ENCODE results near the gene TTF2.

Gene TTF2

DNA sequence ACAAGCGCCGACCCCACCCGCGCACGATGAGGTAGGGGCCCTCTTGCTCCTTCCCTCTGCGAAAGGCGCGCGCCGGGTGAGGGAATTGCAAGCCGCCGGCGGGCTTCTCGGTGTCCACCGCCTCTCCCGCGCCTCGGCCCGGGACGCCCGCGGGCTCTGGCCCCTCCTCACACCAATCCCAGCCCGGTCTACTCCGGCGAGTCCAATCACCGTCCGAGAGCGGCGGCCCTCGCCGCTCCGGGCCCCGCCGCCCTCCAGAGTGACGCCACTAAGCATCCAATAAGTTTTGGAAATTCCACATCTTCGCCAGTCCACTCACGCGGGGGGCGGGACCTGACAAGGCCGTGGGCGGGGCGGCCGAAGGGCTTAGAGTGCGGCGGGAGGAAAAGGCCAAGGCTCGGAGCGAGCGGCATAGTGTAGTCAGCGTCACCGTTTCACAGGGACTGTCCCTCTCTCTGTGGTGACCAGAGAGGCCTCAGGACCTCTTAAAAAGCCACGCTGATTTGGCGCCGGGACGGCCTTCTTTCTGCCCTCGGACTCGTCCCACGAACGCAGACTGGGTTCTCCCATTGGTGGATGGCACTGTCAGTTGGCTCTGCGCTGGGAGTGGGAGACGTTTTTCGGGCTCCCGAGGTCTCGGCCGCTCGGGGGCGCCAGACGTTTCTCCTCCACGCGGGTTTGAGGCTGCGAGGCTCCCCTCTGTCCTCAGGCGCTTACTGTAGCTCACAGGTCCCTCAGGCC lies 61.6 kb downstream of the TTF2 start, which contains the start of gene TRIM45:
TSS of gene TRIM45 (minus strand) at position 161 of the 741 bp plus-strand sequence. CDS start 548 bp downstream, outside the sequence.
- Histone ChIP-seq H3K9me3 (ENCODE audit: low read length) (no peaks in the 10 kb centered on the region), H3K4me1 (ENCODE audit: insufficient read depth, low read length) (peaks cover 12% of the 10 kb centered on the region), H3K4me3 (ENCODE audit: low read length) (peak within 1 kb of the TSS; percentile 60), H2AFZ (ENCODE audit: low read depth, low read length) (peak within 1 kb of the TSS; percentile 20), H3K36me3 (ENCODE audit: insufficient read depth, low read length) (peaks cover 19% of the 10 kb centered on the region), H3K27me3 (ENCODE audit: insufficient read depth, low read length) (no peaks in the 10 kb centered on the region)

DNA sequence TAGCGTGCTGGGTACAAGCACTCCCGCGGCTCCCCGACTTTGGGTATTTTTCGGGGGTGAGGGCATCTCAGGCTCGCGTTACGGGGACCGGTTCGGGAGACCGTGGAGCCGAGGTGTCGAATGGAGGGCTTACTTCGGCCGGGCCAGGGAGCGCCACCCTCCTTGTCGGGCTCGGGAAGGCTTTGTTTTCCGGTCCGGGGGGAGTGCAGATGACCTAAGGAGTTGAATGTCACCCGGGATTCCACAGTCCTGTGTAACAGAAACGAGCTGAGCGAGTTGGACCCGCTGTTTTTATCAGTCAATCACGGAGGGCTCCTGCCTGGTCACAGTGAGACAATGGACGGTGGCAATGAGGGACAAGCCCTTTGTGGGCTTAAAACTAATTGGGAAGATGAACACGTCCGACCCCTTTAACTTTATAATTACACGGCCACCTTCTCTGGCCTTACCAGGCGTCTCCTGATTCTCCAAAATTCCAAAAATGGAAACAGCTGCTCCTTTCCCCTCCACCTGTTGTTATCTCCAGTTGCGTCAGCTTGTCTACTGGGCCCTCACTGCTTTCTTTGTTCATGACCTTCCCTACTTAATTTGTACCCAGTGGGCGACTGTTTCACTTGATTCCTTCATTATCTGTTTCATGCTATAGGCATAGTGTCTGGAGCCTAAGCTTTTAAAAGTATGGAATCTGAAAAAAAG lies 62.4 kb downstream of the TTF2 start:
- Histone ChIP-seq H3K36me3 (ENCODE audit: insufficient read depth, low read length) (peaks cover 14% of the 10 kb centered on the region), H2AFZ (ENCODE audit: low read depth, low read length) (peak overlapping the region; percentile 20), H3K27me3 (ENCODE audit: insufficient read depth, low read length) (no peaks in the 10 kb centered on the region), H3K4me1 (ENCODE audit: insufficient read depth, low read length) (peaks cover 12% of the 10 kb centered on the region), H3K4me3 (ENCODE audit: low read length) (peak overlapping the region; percentile 60), H3K9me3 (ENCODE audit: low read length) (no peaks in the 10 kb centered on the region)

DNA sequence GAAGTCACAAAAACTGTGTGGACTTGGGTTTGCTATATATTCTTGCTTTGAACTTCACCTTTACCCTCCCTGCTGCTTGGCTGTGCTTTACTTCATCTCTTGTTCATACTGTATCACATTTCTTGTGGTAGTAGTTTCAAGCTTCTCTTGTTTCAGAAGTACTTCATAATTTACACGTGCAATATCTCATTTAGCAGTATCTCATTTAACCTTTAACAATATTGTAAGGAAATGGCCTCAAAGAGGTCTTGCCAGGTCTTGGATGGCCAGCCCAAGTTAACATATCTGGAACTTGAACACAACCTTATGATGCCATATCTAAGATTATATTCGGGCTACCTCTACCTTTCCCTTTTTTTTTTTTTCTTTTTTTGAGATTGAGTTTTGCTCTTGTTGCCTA lies 63.1 kb downstream of the TTF2 start:
- Histone ChIP-seq H3K4me3 (ENCODE audit: low read length) (no peak overlapping the region), H3K4me1 (ENCODE audit: insufficient read depth, low read length) (peaks cover 15% of the 10 kb centered on the region), H3K36me3 (ENCODE audit: insufficient read depth, low read length) (peaks cover 6% of the 10 kb centered on the region), H3K9me3 (ENCODE audit: low read length) (no peaks in the 10 kb centered on the region), H2AFZ (ENCODE audit: low read depth, low read length) (no peak overlapping the region), H3K27me3 (ENCODE audit: insufficient read depth, low read length) (no peaks in the 10 kb centered on the region)

DNA sequence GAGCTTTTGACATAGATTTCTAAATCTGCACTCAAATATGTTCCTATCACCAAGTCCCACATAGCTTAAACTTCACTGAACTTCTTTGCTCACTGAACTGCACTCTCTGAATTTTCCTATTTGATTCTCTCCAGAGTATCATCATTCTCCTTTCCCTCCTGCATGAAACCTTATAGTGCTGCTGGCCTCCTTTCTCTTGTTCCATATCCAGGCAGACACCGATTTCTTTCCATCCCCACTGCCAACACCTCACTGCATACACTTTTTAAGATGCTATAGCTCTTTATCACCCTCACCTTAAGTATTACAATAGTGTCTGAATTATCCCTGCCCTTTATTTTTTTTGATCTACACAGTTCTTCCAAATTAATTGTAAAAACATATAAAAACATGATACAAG lies 64.5 kb downstream of the TTF2 start:
- Histone ChIP-seq H3K9me3 (ENCODE audit: low read length) (no peaks in the 10 kb centered on the region), H3K4me3 (ENCODE audit: low read length) (no peak overlapping the region), H3K4me1 (ENCODE audit: insufficient read depth, low read length) (peaks cover 20% of the 10 kb centered on the region), H3K36me3 (ENCODE audit: insufficient read depth, low read length) (no peaks in the 10 kb centered on the region), H3K27me3 (ENCODE audit: insufficient read depth, low read length) (no peaks in the 10 kb centered on the region), H2AFZ (ENCODE audit: low read depth, low read length) (no peak overlapping the region)

DNA sequence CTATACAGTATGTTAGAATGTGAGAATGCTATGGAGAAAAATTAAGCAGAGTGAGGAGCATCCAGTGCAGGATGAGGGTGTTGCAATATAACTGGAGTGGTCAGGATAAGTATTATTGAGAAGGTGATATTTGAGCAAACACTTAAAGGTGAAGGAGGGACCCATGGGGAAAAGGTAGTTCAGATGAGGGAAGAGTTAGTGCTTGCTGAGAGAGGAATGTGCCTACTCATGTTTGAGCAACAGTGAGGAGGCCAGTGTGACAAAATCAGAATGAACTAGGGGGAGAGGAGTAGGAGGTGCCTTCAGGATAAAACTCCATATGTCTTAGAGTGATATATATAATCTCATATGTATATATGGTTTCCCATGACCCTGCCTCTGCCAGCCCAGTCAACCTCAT lies 67.7 kb downstream of the TTF2 start:
- Histone ChIP-seq H3K4me3 (ENCODE audit: low read length) (no peak overlapping the region), H3K9me3 (ENCODE audit: low read length) (no peaks in the 10 kb centered on the region), H3K4me1 (ENCODE audit: insufficient read depth, low read length) (peaks cover 8% of the 10 kb centered on the region), H3K36me3 (ENCODE audit: insufficient read depth, low read length) (no peaks in the 10 kb centered on the region), H2AFZ (ENCODE audit: low read depth, low read length) (peak overlapping the region; percentile 87), H3K27me3 (ENCODE audit: insufficient read depth, low read length) (no peaks in the 10 kb centered on the region)

DNA sequence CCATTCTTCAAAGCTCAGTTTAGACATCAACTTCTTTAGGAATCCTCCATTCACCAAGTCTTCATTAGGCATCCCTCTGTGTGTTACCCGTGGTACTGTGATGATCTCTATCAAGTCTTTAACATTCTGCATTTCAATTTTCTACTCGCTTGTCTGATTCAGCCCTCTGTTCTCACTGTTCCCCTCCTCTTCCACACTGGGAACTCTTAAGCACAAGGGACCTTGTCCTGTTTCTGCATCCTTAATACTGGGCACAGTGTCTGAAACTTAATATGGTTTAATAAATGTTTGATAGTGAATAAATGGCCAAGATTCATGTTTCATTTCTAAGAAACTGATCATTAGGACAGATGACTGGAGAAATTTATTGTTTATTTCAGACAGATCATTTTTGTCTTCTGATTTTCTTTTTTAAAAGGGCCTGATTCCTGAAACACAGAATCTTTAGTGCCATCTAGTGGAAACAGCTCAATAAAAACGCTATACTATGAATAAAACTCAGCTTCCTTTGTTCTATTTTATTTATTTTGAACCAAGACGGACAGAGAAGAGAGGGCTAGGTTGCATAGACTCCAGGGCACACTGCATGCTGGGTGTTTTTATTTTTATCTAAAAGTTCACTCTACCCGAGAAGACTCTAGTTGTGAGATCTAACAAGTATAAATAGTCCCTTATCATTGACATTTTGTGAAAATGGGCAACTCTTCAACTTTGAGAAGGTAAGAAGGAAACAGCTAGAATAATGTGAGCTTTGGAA lies 68.4 kb downstream of the TTF2 start:
- Histone ChIP-seq H3K9me3 (ENCODE audit: low read length) (no peaks in the 10 kb centered on the region), H2AFZ (ENCODE audit: low read depth, low read length) (peak overlapping the region; percentile 87), H3K27me3 (ENCODE audit: insufficient read depth, low read length) (no peaks in the 10 kb centered on the region), H3K4me1 (ENCODE audit: insufficient read depth, low read length) (peaks cover 8% of the 10 kb centered on the region), H3K4me3 (ENCODE audit: low read length) (no peak overlapping the region), H3K36me3 (ENCODE audit: insufficient read depth, low read length) (no peaks in the 10 kb centered on the region)

DNA sequence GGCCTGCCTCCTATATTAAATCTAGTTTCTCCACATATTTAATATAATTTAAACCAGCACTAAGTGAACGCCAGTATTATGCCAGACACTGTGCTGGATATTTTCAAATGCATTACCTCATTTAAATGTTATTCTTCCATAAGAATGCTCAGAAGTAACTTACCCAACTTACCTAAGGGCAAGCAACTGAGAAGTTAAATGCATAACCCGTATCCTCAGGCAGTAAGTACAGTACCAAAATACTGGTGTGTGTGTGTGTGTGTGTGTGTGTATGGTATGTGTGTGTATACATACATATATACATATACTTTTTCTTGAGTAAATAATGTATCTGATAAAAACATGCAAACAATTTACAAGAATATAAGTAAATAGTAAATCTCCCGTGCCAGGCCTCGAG lies 70.4 kb downstream of the TTF2 start:
- H2AFZ ChIP-seq (ENCODE audit: low read depth, low read length): no peak overlapping the region
- H3K4me3 ChIP-seq (ENCODE audit: low read length): no peak overlapping the region
- H3K27me3 ChIP-seq (ENCODE audit: insufficient read depth, low read length): no peaks in the 10 kb centered on the region
- peaks cover 17% of the 10 kb centered on the region for H3K4me1 ChIP-seq (ENCODE audit: insufficient read depth, low read length)
- no peaks in the 10 kb centered on the region for H3K36me3 ChIP-seq (ENCODE audit: insufficient read depth, low read length)
- H3K9me3 ChIP-seq (ENCODE audit: low read length): no peaks in the 10 kb centered on the region

DNA sequence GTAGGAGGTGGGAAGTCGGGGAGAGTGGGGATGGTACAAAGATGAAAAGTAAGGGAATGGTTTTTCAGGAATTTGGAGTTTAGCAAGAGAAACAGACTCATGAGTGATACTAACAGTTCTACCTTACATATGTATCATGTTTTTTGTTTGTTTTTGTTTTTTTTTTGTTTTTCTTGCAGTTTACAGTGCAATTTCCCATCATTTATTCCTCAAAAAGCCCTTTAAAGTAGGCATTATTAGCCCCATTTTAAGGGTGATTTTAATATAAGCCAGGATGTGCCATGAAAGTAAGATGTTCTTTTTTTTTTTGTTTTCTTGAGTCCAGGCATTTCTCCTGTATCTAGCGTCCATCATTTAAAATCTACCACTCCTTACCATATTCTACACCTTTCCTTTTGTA lies 75.2 kb downstream of the TTF2 start:
- Histone ChIP-seq H3K4me3 (ENCODE audit: low read length) (no peak overlapping the region), H3K9me3 (ENCODE audit: low read length) (no peaks in the 10 kb centered on the region), H3K4me1 (ENCODE audit: insufficient read depth, low read length) (peaks cover 9% of the 10 kb centered on the region), H2AFZ (ENCODE audit: low read depth, low read length) (no peak overlapping the region), H3K36me3 (ENCODE audit: insufficient read depth, low read length) (no peaks in the 10 kb centered on the region), H3K27me3 (ENCODE audit: insufficient read depth, low read length) (no peaks in the 10 kb centered on the region)

DNA sequence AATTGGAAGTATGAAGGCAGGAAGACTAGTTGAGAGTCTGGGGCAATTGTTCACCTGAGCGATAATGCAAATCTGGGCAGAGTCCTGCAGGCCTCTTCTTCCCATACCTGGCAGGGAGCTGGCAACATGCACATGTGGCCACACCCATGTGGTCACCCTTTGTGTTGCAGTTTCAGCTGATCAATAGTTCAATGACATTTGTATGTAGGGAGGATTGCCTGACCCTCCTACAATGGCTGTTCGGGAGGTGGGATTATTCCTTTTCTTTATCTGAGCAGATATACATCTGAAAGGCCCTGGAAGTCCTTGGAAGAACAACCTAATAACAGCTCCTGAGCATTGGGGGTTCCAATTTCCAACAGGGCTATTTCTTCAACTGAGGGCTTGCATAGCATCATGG lies 76.6 kb downstream of the TTF2 start:
- H3K9me3 ChIP-seq (ENCODE audit: low read length): no peaks in the 10 kb centered on the region
- H3K27me3 ChIP-seq (ENCODE audit: insufficient read depth, low read length): no peaks in the 10 kb centered on the region
- H3K36me3 ChIP-seq (ENCODE audit: insufficient read depth, low read length): no peaks in the 10 kb centered on the region
- no peak overlapping the region for H2AFZ ChIP-seq (ENCODE audit: low read depth, low read length)
- peaks cover 9% of the 10 kb centered on the region for H3K4me1 ChIP-seq (ENCODE audit: insufficient read depth, low read length)
- no peak overlapping the region for H3K4me3 ChIP-seq (ENCODE audit: low read length)

DNA sequence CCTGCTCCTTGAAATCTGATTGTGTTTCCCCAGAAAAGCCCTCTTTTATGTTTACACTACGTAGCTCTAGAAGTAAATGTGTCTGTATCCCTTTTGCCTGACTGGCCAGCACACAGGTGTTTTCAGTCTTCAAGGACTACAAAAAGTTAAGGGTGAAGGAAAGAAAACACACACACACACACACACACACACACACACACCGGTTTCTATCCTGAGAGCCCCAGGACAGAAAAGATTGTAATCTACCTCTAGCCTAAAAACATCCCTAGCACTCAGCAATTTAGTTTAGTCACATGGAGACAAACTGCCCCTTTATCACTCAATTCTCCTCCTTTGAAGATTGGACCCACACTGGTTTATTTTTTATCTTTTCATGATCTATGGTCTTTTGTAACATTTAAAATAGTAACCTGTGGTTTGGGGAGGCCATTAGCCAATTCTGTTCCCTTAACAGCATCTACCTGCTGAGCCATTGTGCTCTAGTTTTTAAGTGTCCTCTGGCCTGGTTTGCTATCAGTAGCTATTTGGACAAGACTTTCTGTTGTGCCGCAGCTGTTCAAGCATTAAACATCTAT lies 77.2 kb downstream of the TTF2 start:
- Histone ChIP-seq H3K4me3 (ENCODE audit: low read length) (no peak overlapping the region), H3K9me3 (ENCODE audit: low read length) (no peaks in the 10 kb centered on the region), H3K27me3 (ENCODE audit: insufficient read depth, low read length) (no peaks in the 10 kb centered on the region), H3K4me1 (ENCODE audit: insufficient read depth, low read length) (peaks cover 9% of the 10 kb centered on the region), H3K36me3 (ENCODE audit: insufficient read depth, low read length) (no peaks in the 10 kb centered on the region), H2AFZ (ENCODE audit: low read depth, low read length) (no peak overlapping the region)

DNA sequence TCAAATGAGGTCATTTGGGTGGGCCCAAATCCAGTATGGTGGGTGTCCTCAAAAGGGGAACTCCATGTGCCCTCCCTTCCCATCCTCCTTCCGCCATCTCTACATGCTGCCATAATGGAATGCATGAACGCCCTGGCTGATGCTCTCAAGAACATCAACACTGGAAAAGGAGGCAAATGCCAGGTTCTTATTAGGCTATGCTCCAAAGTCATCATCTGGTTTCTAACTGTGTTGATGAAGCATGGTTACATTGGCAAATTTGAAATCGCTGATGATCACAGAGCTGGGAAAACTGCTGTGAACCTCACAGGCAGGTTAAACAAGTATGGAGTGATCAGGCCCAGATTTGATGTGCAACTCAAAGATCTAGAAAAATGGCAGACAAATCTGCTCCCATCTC lies 78.0 kb downstream of the TTF2 start:
- no peak overlapping the region for H2AFZ ChIP-seq (ENCODE audit: low read depth, low read length)
- peaks cover 9% of the 10 kb centered on the region for H3K4me1 ChIP-seq (ENCODE audit: insufficient read depth, low read length)
- H3K9me3 ChIP-seq (ENCODE audit: low read length): no peaks in the 10 kb centered on the region
- no peaks in the 10 kb centered on the region for H3K27me3 ChIP-seq (ENCODE audit: insufficient read depth, low read length)
- H3K36me3 ChIP-seq (ENCODE audit: insufficient read depth, low read length): no peaks in the 10 kb centered on the region
- no peak overlapping the region for H3K4me3 ChIP-seq (ENCODE audit: low read length)

DNA sequence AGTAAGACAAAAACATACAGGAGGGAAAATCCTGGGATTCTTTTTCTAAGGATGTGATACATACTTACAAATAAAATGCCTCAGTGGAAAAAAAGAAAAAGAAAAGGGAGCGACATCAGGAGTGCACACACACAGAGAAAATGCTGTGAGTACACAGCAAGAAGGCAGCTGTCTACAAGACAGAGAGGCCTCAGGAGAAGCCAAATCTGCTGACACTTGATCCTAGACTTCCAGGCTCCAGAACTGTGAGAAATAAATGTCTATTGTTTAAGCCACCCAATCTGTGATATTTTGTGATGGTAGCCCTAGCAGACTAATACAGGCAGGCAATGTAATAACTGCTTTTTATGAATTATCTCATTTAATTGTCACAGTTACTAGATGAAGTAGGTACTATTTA lies 78.4 kb downstream of the TTF2 start:
- Histone ChIP-seq H3K36me3 (ENCODE audit: insufficient read depth, low read length) (no peaks in the 10 kb centered on the region), H3K4me3 (ENCODE audit: low read length) (no peak overlapping the region), H3K4me1 (ENCODE audit: insufficient read depth, low read length) (peaks cover 9% of the 10 kb centered on the region), H3K9me3 (ENCODE audit: low read length) (no peaks in the 10 kb centered on the region), H3K27me3 (ENCODE audit: insufficient read depth, low read length) (no peaks in the 10 kb centered on the region), H2AFZ (ENCODE audit: low read depth, low read length) (no peak overlapping the region)

DNA sequence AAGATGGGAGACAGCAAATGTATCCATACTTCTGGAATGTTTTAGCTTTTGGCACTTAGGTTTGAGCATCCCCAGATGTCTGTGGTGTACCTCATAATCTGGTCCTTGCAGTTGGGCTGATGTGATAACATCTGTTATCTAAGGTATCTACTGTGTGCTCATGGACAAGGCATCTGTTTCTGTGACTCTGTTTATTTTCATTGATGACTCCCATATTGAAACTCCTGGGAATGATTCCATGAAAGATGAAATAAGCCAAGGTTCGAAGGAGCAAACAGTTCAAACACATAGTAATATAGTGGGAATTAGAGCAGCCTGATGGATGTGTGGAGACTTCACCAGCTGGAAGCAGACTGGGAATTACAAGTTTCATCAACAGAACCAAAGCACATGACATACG lies 82.1 kb downstream of the TTF2 start:
- Histone ChIP-seq H3K4me3 (ENCODE audit: low read length) (no peak overlapping the region), H3K36me3 (ENCODE audit: insufficient read depth, low read length) (no peaks in the 10 kb centered on the region), H2AFZ (ENCODE audit: low read depth, low read length) (no peak overlapping the region), H3K27me3 (ENCODE audit: insufficient read depth, low read length) (no peaks in the 10 kb centered on the region), H3K4me1 (ENCODE audit: insufficient read depth, low read length) (peaks cover 12% of the 10 kb centered on the region), H3K9me3 (ENCODE audit: low read length) (no peaks in the 10 kb centered on the region)
